CD4-positive, alpha-beta T cell treated with Interleukin-15 for 1 hour (primary cell): Measurements from ENCODE around the gene KDM4F.
"Not testable (repeated sequence)": the region's sequence is repeated elsewhere in the genome, so short reads cannot be mapped to it uniquely, and the experiment has no call there.

Source experiments
- DNase-seq: peaks from one replicate; pipeline ENCODE4 v3.0.0-alpha.2; 2020

KDM4F gene

DNA sequence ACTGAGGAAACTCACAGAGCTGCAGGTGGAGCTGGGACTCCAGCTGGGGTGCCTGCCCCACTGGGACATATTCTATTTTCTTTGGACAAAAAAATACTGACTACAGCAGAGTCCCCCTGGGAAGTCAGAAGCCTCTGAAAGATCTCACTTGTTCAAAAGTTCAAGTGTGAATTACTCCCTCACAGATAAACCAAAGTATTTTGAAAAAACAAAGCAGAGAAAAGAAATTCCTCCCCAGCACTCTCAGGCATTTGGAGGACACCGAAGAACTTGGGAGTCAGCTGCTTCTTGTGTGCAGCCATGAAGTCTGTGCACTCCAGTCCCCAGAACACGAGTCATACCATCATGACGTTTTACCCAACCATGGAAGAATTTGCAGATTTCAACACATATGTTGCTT lies at the start of gene KDM4F:
KDM4F (plus strand) TSS at position 301 of the 400 bp plus-strand sequence.
- not testable (repeated sequence) for DNase-seq

DNA sequence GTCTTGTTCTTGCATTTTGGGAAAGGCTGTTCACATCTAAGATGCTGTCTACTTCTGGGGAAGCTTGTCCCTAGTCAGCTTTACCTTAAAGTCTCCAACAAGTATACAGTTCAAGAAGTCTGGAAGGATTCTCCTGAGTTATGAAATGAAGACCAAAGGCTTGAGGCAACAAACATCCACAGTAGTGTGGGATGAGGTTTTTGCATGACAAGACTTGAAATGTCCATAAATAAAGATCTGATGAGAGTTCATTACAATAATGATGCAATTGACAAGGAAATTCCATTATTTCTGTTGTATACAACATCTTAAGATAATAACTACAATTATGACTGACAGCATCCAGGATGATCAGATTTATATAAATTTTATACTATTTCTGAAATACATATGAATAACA lies 45.5 kb upstream of the KDM4F start:
- no peak for DNase-seq

DNA sequence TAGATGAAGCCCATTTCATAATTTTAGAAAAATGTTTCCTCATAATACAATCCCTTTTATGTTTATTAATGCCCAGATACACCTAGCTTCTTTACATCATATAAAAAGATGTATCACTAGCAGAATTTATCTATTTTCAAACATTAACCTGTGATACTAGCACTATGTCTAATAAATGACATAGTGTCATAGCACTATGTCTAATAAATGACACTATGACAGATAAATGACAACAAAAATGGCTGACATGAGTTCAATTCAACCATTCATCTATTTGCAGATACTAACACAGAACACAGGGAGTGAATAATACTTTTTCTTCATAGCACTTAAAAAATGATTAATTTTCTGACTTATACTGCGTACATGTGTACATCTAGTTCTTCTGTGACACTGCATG lies 43.6 kb upstream of the KDM4F start:
- no peak for DNase-seq

GRCh38 chr11:95011376-95011775 lies 37.8 kb upstream of the KDM4F start:
- no peak for DNase-seq

- DNase-seq = no peak
These were observed 34.9 kb upstream of the KDM4F start for GRCh38 chr11:95014184-95014821.

DNA sequence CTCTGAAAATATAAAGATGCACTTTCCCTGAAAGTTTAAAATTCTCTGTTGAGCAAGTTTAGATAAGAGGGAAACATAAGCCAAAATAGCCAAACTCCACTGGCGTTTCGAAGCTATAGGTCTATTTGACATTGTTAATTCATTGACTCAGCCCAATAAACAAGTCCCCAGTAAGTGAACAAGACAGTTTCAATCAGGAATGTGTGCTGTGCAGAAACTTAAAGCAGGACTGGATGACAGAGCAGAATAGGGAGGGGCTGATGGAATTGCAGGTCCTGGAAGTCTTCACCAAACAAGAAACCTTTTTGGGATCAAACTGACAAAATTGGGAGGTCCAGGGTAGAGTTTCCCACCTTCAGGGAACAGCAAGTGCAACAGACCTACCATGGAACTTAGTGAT lies 33.1 kb upstream of the KDM4F start:
- no peak for DNase-seq

GRCh38 chr11:95021468-95021867 lies 27.8 kb upstream of the KDM4F start:
- DNase-seq = not testable (repeated sequence)

GRCh38 chr11:95024958-95025357 lies 24.3 kb upstream of the KDM4F start, which contains the start of gene KDM4E:
TSS of gene KDM4E (plus strand) at chr11:95025258. CDS start at chr11:95025558, 300 bp downstream.
- no peak for DNase-seq

GRCh38 chr11:95025594-95025993 lies 23.6 kb upstream of the KDM4F start:
- not testable (repeated sequence) for DNase-seq

GRCh38 chr11:95028357-95028756 lies 20.9 kb upstream of the KDM4F start:
- no peak for DNase-seq

DNA sequence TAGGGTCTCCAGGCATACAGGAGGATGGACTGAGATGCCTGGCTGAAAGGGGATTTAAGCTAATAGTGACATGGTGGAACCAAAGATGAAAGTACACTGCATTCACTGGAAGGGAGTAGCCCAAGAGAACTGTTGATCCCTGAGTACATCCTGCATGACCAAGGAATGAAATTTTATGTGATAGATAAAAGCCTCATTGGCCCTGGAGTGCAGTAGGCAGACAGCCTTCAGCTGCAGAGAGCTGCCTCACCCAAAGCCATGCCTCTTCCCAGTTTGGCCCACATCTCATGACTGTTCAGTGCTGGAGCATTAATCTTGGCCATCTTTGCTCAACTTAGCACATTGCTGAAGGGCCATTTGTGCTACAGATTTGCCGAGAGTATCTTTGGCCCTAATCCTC lies 16.2 kb upstream of the KDM4F start:
- no peak for DNase-seq

- DNase-seq = no peak
These were observed 13.9 kb upstream of the KDM4F start for GRCh38 chr11:95035316-95035715.

- DNase-seq = not testable (repeated sequence)
These were observed 11.7 kb upstream of the KDM4F start for GRCh38 chr11:95037356-95038035.

- no peak for DNase-seq
These were observed 7.0 kb upstream of the KDM4F start for GRCh38 chr11:95042239-95042638.

DNA sequence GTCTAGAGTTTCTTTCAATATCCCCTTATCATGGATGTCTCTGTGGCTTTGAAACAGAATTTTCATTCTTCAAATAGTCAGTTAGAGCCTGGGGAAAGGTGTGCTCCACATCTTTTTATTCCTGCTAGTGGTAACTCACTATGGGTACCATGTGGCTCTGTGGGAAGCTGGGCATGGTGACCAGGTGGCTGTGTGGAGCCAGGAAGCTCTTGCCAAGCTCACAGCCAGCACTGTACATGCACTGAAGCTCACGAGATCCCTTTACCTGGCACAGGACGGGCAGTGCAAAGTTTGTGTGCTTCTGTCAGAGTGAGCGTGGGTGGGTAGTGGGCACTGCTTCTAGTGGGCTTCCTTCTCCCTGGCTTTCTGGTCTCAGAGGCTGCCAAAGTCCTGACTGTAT lies 6.3 kb upstream of the KDM4F start:
- DNase-seq = no peak

- no peak for DNase-seq
These were observed 5.2 kb upstream of the KDM4F start for GRCh38 chr11:95044010-95044409.

GRCh38 chr11:95045812-95046211 lies 3.4 kb upstream of the KDM4F start:
- no peak for DNase-seq

GRCh38 chr11:95050595-95051202 lies 1.5 kb downstream of the KDM4F start:
- no peak for DNase-seq

GRCh38 chr11:95054356-95054755 lies 5.1 kb downstream of the KDM4F start:
- DNase-seq = no peak

DNA sequence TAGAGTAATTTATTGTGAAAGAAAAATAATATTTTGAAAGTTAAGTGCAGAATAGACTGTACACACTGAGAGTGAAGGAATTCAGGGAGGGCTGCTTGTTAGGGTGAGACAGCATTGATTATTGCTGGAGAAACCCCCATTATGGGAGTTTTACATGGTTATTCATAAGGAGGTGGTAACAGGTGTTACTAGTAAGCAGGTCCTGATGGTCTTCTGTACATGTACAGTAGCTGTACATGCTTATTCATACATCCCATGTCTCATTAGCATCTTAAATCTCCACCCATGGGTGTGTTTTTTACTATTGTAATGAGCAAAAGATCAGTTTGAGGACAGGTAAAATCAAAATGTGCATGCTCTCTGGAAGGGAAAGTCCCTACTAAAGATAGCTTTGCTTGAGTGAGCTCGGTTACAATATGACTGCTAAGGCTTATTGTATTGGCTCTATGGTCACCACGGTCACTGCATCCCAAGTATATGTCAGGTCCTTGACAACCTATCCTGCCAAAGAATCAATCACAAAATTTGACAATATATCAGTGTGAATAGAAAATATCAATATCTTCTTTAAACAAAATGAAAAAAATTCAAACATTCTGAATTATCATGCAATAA lies 6.2 kb downstream of the KDM4F start:
- no peak for DNase-seq

- DNase-seq = no peak
These were observed 8.7 kb downstream of the KDM4F start for GRCh38 chr11:95057959-95058358.

GRCh38 chr11:95058621-95059020 lies 9.4 kb downstream of the KDM4F start:
- DNase-seq = no peak

DNA sequence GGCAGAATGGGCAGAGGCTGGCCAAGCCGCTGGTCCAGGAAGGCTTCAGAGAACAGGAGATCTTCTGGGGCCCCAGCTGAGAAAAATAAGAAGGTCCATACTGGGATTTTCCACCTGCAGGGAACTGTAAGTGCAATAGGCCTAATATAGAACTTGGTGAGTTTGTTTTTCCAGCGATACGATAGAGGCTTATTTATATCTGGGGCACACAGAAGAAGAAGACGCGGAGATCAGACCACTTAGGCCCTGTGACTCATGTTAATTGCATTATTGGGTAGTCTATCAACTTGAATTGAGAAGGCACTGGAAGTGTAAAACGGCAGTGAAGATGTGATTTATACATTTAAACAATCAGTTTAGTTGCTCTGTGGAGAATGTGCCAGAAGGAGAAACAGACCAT lies 9.8 kb downstream of the KDM4F start:
- DNase-seq = no peak

DNA sequence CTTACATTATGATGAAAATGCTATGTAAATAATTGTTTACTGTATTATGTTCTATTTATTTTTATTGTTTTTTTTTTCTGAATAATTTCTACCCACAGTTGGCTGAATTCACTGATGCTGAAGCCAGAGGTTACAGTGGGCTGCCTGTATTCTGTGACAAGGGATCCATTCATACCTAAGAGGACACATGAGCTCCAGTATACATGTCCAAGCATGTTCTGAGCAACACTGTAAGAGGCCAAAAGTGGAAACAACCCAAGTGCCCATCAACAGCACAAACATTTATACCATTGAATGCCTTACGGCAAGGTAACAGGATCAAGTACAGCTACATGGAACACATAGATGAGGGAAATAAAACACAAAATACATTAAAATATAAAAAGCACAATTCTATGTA lies 16.1 kb downstream of the KDM4F start:
- DNase-seq = no peak
